OCI-LY1 (cell line): ENCODE measurements around the gene LMNA.

ENCODE experiments used
- CTCF ChIP-seq: fragments of 200-600 bp; sonication (generic), shearing (Covaris generic); IDR thresholded peaks from 2 replicates; pipeline ENCODE4 v1.5.1; 2017; ENCODE audit warnings: mild to moderate bottlenecking, antibody characterized with exemption, low read length, moderate library complexity, mixed read lengths
- EZH2 ChIP-seq: fragments of 200-600 bp; sonication (generic), shearing (Covaris generic); IDR thresholded peaks from 2 replicates; pipeline ENCODE4 v1.8.0; 2017; ENCODE audit warnings: borderline replicate concordance, mixed run types, mild to moderate bottlenecking, antibody characterized with exemption, low read length, moderate library complexity, mixed read lengths

GRCh38 chr1:156177919-156178654 lies 63.6 kb downstream of the LMNA start:
- TF ChIP-seq CTCF (no peak), EZH2 (no peak)
